ENCODE measurements around the gene AGO1. TPM values are rescaled to one million over a fixed set of nuclear protein-coding genes. Genes with fewer than 3 reads are reported as not detected.

AGO1 gene
- total and polyA plus RNA-seq, 10 of the 15 experiments (the other 5 are each of a cell fraction or from before 2014, with no cell fraction given), result 1.8 to 24.0 (median 8.1) TPM

- in situ Hi-C loops (cut with MboI) (no loop called here), intact Hi-C loops (cut with micrococcal nuclease; ENCODE audit: unreplicated experiment) (loop anchor here (10.0 kb wide), 1 partner anchor 199 kb away; the partner anchor contains the start of genes ADPRS and TEKT2)
- no peaks in the 10 kb centered on the region; a peak in 1 of 4 replicates for H3K36me3 ChIP-seq (ENCODE audit: control insufficient read depth in 2 of 2, insufficient read depth in 2 of 2, low read length in 1 of 2)
- peaks cover 11% of the 10 kb centered on the region for H3K79me2 ChIP-seq (ENCODE audit: control insufficient read depth, insufficient read depth, low read length)
- peaks cover 14% of the 10 kb centered on the region for H3K4me1 ChIP-seq (ENCODE audit: control insufficient read depth, insufficient read depth, low read length)
- H3K27me3 ChIP-seq (replicated peaks in 1 of 2; ENCODE audit: control insufficient read depth in 2 of 2, insufficient read depth in 2 of 2, low read length in 1 of 2), result no peaks in the 10 kb centered on the region
- WGBS (ENCODE audit: insufficient coverage, insufficient replicate concordance, low lambda C conversion rate, missing lambda C conversion rate), result 88% methylated on average over 3 of the region's 4 CpGs
- H3K9me3 ChIP-seq (replicated peaks; ENCODE audit: control insufficient read depth, insufficient read depth, low read length), result no peaks in the 10 kb centered on the region
- peak overlapping the region; percentile 63; the same call in 1 of the 2 replicates for H3K4me2 ChIP-seq (ENCODE audit: control insufficient read depth, insufficient read depth)
- peak overlapping the region; percentile 22; the same call in 1 of the 2 replicates for H3K4me3 ChIP-seq
- ChIA-PET SMC1A (ENCODE audit: uncharacterized antibody, unreplicated experiment) (interaction anchor here (0.6 to 1.6 kb wide), 4 partner anchors 9 to 28 kb away, joined by 3 to 8 read pairs (median 4); no protein-coding TSS in a partner anchor), CTCF (interaction anchor here (0.8 to 1.5 kb wide), 2 partner anchors 56 to 113 kb away, joined by 3 to 4 read pairs; no protein-coding TSS in a partner anchor), RAD21 (ENCODE audit: unreplicated experiment) (interaction anchor here (1.1 to 1.2 kb wide), 2 partner anchors 45 to 137 kb away, joined by 3 read pairs; partner anchors contain the start of gene AGO3), POLR2A (interaction anchor here (0.6 to 1.4 kb wide), 4 partner anchors 43 to 1445 kb away, joined by 3 to 6 read pairs (median 4); partner anchors contain the start of genes AGO3 and CLSPN)
- H3K9ac ChIP-seq (ENCODE audit: control insufficient read depth, insufficient read depth, low read length), result no peak overlapping the region
- H3K27ac ChIP-seq (ENCODE audit: control insufficient read depth, insufficient read depth), result no peak overlapping the region
- H4K20me1 ChIP-seq (ENCODE audit: control insufficient read depth, insufficient read depth), result no peaks in the 10 kb centered on the region
- FAIRE-seq (peak; percentile 44), DNase-seq (ENCODE audit: low read depth, low spot score) (no peak), ATAC-seq (peak; percentile 22)
- TF ChIP-seq POLR2AphosphoS2 (IDR thresholded peaks at IDR 0.05; ENCODE audit: low read depth, low read length) (no peak), IRF4 (IDR thresholded peaks at IDR 0.05; ENCODE audit: low read depth, low read length) (no peak), TBL1XR1 (IDR thresholded peaks at IDR 0.05; ENCODE audit: low read depth, low read length) (no peak), RFX5 (IDR thresholded peaks at IDR 0.05; ENCODE audit: low read depth, low read length) (no peak), BACH1 (IDR thresholded peaks at IDR 0.05; ENCODE audit: borderline replicate concordance) (no peak), GATAD2B (conservative IDR thresholded peaks at IDR 0.05; ENCODE audit: low read depth) (no peak), NKRF (conservative IDR thresholded peaks at IDR 0.05) (no peak), HDAC6 (IDR thresholded peaks at IDR 0.05; ENCODE audit: unreplicated experiment) (no peak), RUNX3 (IDR thresholded peaks at IDR 0.05; ENCODE audit: low read length) (no peak), PAX8 (IDR thresholded peaks at IDR 0.05) (no peak), MYC (IDR thresholded peaks at IDR 0.05; ENCODE audit: insufficient read depth, insufficient read length, insufficient replicate concordance, low read length, severe bottlenecking) (no peak)
- TF ChIP-seq, protein P1, sequence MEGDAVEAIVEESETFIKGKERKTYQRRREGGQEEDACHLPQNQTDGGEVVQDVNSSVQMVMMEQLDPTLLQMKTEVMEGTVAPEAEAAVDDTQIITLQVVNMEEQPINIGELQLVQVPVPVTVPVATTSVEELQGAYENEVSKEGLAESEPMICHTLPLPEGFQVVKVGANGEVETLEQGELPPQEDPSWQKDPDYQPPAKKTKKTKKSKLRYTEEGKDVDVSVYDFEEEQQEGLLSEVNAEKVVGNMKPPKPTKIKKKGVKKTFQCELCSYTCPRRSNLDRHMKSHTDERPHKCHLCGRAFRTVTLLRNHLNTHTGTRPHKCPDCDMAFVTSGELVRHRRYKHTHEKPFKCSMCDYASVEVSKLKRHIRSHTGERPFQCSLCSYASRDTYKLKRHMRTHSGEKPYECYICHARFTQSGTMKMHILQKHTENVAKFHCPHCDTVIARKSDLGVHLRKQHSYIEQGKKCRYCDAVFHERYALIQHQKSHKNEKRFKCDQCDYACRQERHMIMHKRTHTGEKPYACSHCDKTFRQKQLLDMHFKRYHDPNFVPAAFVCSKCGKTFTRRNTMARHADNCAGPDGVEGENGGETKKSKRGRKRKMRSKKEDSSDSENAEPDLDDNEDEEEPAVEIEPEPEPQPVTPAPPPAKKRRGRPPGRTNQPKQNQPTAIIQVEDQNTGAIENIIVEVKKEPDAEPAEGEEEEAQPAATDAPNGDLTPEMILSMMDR (IDR thresholded peaks at IDR 0.05 in 2 of 3, conservative IDR thresholded peaks at IDR 0.05 in 1 of 3; ENCODE audit: control insufficient read depth in 2 of 3, extremely low read depth in 1 of 3, insufficient read depth in 1 of 3, low read depth in 3 of 3, low read length in 3 of 3), result no peak
- TF ChIP-seq, protein P2, sequence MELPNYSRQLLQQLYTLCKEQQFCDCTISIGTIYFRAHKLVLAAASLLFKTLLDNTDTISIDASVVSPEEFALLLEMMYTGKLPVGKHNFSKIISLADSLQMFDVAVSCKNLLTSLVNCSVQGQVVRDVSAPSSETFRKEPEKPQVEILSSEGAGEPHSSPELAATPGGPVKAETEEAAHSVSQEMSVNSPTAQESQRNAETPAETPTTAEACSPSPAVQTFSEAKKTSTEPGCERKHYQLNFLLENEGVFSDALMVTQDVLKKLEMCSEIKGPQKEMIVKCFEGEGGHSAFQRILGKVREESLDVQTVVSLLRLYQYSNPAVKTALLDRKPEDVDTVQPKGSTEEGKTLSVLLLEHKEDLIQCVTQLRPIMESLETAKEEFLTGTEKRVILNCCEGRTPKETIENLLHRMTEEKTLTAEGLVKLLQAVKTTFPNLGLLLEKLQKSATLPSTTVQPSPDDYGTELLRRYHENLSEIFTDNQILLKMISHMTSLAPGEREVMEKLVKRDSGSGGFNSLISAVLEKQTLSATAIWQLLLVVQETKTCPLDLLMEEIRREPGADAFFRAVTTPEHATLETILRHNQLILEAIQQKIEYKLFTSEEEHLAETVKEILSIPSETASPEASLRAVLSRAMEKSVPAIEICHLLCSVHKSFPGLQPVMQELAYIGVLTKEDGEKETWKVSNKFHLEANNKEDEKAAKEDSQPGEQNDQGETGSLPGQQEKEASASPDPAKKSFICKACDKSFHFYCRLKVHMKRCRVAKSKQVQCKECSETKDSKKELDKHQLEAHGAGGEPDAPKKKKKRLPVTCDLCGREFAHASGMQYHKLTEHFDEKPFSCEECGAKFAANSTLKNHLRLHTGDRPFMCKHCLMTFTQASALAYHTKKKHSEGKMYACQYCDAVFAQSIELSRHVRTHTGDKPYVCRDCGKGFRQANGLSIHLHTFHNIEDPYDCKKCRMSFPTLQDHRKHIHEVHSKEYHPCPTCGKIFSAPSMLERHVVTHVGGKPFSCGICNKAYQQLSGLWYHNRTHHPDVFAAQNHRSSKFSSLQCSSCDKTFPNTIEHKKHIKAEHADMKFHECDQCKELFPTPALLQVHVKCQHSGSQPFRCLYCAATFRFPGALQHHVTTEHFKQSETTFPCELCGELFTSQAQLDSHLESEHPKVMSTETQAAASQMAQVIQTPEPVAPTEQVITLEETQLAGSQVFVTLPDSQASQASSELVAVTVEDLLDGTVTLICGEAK (IDR thresholded peaks at IDR 0.05; ENCODE audit: borderline replicate concordance), result no peak
- BruUV-seq (replicated peaks), result no TSS peak
- no peak overlapping the region for H2AFZ ChIP-seq (ENCODE audit: control insufficient read depth, low read depth, low read length)
Measured at GRCh38 chr1:35885961-35886558, 3.1 kb downstream of the AGO1 start.
